DMS 273 treated with DMSO at 0.1 percent for 48 hours (cell line): ENCODE results near the gene BICD1.
A peak's percentile ranks its signal among the peaks of the same experiment; 100 is the strongest.

Experiments used
- DNase-seq: peaks from one replicate; lab custom pipeline; 2025; lab: John Stamatoyannopoulos, UW

BICD1 gene

DNA sequence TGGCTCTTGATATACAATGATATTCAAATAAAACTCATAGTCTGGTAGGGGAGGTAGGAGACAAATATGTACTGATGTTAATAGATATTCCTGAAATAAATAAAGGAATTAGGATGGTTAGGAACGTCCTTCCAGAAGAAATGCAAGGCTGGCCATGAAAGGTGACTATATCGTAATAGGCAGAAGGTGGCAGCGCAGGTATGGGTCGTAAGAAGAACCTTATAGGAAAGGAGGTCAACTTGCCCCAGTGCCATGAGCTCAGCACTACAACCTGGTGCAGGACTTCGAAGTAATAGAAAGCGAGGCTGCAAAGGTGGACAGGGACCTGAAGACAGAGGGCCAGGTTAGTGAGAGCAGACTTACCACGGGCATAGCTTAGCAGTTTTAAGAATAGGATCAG is 237.4 kb downstream of the BICD1 start:
- no peak for DNase-seq

DNA sequence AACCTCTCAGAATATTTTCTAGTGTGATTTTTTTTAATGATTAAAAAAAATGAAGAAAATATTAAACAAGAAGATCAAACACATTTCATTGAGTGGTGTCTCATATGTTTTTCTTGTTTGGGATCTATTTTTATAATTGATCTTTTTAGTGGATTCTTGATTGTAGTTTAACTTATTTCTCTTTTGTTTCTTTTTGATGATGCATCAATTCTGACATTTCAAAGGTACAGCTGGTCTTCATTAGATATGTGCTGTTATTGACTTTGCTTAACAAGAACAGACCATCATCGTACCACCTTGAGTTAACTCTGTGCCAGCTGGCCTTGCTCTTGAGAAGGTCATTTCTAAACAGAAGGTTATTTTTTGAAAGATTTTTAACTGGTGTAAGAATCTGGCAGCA is 246.9 kb downstream of the BICD1 start:
- DNase-seq, result no peak

DNA sequence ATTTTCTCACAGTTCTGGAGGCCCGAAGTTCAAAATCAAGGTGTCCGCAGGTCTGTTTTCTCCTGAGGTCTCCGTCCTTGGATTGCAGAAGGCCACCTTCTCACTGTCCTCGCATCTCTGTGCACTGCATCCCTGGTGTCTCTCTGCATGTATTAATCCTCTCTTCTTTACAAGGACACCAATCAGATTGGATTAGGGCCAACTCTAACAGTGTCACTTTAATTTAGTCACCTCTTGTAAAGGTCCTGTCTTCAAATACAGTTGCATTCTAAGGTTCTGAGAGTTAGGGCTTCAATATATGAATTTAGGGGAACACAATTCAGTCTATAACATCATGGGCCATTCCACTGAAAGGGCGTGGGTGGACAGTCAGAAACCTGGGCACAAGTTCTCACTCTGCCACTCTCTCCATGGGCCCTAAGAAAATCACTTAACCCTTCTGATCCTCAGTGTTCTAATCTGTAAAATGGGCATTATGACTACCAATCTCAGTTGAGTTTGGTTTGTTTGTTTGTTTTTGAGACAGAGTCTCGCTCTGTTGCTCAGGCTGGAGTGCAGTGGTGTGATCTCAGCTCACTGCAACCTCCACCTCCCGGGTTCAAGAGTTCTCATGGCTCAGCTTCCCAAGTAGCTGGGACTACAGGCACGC is 251.1 kb downstream of the BICD1 start:
- DNase-seq, result no peak

DNA sequence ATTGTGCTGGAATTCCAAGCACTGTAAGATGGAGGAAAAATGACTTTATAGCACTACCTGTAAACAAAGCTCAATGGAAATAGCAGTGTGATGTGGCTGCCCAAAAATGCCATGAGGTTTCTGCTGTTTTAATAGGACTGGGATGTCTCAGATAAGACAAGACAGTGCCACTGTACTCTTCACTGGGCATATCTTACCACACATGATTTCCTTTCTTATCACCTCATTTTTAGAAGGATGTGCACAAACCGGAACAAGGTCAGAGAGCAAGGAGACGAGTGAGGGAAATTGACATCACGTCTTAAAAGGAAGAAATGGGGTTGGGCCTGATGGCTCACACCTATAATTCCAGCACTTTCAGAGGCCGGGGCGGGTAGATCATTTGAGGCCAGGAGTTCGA is 254.3 kb downstream of the BICD1 start:
- DNase-seq, result no peak

DNA sequence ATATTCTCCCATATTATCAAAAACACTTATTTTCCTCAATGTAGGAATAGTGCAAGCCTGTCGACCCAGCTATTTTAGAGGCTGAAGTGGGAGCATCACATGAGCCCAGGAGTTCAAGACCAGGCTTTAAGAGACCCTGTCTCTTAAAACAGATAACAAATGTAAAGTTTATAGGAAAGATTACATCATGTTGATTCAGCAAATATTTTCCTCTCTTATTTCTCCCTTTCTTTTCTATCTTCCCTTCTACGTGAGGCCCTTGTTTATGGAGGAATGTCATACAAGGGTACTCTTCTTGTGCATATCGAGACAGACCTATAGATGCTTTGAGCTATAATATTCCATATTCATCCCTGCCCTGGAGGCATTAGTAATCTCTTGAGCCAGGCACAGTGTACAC is 256.2 kb downstream of the BICD1 start:
- DNase-seq, result no peak

DNA sequence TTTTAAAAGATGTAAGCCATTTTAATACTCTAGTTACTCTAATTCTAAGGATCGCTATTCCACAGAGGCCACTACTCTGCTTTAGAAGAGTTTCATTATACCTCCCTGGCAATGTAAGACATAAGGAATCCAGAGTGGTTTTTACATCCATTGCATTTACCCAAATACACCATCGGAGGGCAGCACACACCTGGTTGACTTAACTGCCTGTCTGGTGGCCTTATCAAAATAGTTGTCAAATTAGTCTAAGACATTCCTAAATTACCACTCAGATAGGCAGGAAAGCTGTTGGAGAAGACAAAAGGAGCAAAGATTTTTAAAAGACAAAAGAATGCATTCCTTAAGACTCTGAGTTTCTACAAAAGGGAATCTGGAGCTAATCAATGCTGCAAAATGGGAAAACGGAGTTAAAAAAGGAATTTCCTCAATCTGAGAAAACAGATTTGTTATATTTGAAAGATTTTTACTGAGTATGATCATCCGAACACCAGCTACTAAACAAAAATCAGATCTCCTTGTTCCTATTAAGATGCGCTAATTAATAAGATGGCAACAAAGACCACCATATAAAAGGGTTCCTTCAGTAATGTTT is 258.9 kb downstream of the BICD1 start:
- no peak for DNase-seq

DNA sequence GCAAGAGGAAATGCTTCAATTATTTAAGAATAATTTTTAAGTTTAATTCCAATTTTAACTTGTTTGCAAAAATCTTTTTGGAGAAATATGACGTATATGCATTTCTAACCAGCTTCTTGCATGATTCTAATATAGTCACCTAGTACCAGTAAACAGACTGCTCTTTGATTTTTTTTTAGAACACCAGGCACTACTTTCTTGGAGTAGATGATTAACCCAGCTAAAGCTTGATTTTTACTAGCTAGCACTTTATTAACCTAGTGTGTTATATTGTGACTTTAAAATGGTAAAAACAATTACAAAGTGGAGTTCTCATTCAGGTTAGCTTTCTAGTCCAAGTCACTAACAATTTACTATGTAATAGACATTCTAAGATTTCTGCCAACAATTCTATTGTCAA is 260.1 kb downstream of the BICD1 start:
- no peak for DNase-seq

DNA sequence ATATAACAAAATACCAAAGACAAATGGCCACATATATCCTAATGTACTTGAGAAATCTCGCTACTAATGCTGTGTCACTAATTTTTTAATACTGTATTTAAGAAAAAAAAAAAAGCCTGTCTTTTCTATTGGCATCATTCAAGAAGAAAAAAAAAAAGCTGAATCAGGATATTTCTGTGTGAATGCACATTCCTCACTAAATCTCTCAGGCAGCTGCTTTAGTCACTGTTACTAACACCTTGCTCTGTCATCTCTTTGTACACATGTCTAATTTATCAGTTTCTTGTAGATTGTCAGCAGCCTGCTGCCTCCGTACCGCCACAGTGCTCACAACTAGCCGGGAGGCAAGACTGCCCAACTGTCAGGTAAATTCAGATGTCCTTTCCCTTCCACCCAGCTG is 260.7 kb downstream of the BICD1 start:
- DNase-seq, result no peak

DNA sequence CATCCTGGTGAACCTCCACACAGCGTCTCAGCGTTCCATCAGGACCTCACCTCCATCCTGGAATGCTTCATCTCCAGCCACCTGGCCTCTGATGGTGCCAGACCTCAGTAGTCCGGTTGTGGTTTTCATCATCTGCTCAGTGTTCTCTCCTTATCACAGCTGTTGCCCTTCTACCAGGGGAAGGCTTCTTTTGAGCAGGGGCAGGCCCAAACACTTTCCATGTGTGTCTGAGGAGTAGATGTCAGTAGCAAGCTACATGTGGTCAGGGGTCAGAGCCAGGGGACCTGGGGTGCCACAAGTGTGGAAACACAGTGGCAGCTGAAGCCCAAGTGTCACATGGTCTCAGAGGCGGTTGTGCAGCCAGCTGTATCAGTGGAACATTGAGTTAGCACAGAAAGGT is 262.6 kb downstream of the BICD1 start:
- DNase-seq, result no peak

DNA sequence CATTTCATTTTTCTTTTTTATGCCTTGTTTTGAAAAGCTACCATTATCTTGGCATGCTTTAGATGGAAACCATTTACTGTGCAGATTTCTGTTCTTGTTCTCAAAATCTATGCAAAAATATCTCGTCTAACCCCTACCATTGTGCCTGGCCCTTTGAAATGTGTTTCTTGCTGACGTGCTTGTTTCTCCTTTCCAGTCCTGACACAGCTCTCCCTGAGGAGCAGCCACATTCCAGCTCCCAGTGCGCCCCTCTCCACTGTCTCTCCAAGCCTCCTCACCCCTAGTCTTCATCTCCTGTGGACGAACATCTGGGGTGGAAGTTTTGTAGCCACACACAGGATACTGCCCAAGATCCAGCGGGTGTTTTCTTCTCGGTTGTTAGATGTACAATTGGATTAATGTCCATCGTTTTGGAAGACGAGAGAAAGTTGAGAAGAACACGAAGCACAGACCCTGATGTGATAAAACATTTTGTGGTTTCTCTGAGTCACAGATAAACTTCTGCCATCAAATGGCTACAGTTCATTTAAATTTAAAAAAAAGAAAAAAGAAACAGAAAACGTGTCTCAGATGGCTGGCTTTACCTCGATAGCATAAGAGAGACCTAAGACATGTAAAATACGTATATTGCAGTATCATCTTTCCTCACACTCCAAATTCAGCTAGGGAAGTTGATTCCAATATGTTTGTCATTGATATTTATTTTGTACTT is 270.9 kb downstream of the BICD1 start:
- DNase-seq, result no peak

DNA sequence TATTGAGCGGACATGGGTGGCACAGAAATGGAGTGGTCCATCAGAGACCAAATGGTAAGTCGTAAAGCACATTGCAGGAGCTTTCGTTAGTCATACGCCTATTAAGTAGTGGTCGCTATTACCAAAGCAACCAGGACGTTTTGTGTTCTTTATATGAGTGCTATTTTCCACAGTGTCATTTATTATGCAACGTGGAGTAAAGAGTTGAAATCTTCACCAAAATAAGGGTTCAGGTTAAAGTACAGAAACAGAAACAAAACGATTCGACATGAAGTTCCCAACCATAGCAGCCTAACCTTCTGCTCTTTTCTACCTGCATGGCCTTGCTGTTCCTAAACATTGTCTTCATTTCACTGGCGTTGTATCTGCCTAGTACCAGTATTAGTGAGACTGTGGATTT is 272.6 kb downstream of the BICD1 start:
- DNase-seq, result no peak

DNA sequence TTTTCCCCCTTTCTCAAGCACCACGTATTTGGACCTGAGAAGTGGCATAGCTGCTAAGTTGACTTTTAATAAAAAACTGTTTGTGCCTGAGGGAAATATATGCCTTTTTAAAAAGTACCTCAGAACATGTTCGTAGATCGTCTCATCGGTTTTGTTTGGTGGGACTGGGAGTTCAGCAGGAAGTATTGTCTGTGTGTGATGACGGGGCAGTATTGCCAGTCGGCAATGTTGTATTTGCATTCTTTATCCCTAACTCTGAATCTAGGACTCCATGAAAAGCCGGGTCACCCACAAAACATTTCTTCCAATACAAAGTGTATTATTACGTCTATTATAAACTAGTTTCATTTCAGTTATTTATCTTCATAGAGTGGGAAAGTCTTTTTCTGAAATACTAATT is 273.0 kb downstream of the BICD1 start:
- no peak for DNase-seq

DNA sequence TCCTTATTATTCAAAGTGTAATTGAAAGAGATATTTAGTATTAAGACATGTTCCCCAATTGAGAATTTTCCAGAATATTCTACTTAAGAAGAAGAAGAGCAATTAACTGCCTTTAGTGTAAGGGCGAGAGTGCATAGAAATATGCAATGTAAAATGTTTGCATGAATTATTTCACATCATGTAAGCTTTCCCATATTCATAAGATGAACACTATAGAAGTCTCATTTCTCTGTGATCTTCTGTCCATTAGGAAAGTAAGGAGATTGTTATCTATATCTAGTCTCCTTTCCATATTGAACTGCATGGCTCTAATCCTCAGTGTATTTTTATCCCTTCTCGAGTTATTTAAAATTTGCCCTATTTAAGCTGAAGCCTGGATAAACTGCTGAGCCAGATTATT is 275.6 kb downstream of the BICD1 start:
- no peak for DNase-seq

DNA sequence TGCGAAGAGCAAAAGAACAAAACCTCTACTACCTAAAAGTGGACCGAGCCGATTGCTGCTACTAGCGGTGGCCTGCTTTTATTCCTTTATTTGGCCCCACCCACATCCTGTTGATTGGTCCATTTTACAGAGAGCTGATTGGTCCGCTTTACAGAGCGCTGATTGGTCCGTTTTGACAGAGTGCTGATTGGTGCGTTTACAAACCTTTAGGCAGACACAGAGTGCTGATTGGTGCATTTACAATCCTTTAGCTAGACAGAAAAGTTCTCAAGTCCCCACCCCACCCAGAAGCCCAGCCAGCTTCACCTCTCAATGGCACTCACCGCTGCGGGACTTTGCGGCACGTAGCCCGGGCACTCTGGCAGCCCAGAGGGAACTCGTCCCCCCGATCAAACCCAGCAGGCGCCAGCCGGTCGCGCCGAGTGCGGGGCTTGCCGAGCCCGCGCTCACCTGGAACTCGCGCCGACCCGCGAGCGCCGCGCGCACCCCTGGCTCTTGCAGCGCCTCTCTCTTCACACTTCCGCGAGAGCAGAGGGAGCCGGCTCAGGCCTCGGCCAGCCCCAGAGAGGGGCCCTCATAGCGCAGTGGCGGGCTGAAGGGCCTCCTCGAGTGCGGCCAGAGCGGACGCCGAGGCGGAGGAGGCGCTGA is 284.0 kb downstream of the BICD1 start:
- no peak for DNase-seq

DNA sequence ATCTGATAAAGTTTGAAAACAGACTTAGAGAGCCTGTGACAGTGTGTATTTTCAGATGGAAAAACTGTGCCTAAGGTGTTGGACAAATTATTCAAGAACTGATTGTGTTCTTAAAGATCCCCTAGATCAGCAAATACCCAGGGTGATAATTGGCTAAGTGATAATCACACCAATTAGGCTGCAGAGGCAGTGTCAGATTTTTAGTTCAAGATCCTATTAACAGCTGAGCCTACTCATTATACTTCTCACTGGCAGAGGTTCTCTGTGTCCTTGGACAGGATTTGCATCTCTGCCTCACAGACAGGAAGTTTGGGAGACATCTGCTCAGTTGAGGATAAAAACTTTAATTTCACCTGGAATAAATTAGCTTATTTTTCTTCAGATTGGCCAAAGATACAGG is 288.4 kb downstream of the BICD1 start:
- DNase-seq, result no peak

DNA sequence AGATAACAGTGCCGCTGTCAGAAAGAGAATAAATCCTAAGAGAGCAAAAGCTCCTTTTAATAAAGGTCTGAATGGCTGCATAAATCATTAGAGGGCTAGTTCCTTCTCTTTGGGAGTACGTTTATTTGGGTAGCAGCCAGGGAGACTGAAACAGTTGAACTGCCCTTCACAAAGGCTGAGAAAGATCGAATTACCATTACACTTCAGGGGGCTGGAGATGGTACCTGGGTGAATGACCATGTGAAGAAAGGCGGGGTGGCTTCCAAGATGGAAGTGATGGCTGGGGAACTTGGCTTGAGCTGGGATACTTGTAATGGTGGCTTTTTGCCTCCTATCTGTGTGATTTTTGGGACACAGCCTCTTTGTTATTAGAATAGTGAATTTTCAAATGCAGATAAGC is 291.0 kb downstream of the BICD1 start:
- no peak for DNase-seq

DNA sequence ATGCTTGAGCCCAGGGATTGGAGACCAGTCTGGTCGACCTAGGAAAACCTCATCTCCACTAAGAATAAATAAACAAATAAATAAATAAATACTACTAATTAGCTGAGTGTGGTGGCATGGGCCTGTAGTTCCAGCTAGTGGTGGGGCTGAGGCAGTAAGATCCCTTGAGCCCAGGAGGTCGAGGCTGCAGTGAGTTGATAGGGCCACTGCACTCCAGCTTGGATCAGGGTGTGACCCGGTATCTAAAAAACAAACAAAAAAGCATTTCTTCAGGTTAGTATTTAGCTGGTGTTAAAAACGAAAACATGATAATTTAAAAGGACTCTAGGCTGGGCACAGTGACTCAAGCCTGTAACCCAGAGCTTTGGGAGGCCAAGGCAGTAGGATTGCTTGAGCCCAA is 291.5 kb downstream of the BICD1 start:
- DNase-seq, result no peak

DNA sequence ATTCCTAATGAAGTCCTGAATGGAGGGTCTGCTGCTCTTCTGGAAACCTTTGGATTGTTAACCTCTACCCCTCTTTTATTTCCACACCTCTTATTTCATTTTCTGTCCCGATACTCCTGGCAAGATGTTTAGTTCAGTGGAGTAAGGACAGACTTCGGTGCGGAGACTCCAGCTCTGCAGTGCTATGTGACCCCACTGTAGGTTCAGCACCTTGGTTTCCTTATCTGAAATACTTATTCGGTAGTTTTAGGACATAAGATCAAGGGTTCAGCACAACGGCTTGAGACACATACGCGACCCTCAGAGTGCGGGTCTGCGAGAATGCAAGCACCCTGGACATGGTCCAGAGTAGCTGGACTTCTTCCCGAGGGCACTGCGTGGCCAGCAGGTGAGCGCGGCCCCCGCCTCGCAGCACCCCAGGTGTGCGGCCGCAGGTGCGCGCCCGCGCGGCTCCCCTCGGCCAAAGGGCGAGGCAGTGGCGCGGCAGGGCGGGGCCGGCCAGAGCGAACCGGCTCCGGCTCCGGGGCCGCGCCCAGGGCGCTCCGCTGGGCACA is 292.2 kb downstream of the BICD1 start:
- no peak for DNase-seq

DNA sequence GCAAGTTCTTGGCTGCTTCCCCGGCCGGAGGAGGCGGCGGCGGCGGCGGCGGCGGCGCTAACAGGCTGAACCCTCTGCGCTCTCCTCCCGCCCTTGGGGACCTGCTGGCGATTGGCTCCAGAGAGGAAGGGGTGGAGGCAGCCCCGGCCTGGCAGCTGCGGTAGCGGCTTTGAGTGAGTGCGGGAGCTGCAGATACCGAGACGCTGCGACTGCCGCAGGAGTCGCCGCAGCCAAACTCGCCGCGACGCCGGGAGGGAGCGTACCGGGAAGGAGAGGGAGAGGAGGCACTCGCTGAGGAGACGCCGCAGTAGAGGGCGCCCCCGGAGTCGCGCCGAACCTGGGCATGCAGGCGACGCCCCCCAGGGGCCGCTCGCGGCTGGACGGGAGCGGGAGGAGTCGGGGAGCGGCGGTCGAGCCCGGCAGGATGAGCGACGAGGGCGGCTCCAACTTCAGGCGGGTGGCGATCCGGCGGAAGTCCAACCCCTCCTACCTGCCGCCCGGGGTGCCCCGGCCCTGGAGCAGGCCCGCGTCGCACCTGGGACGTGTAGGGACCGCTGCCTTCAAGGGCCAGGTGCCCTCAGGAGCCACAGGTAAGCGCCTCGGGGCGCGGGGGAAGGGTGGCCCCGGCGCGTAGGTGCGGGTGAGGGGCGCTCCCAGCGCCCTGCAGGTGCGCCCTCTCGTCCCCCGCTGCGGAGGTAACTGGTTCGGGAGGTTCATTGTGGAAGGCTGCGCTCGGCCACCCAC is 292.9 kb downstream of the BICD1 start, which contains the start of gene FGD4:
Gene FGD4, plus strand, starts transcription at position 189 of the 744 bp plus-strand sequence.
- peak; percentile 65 for DNase-seq

DNA sequence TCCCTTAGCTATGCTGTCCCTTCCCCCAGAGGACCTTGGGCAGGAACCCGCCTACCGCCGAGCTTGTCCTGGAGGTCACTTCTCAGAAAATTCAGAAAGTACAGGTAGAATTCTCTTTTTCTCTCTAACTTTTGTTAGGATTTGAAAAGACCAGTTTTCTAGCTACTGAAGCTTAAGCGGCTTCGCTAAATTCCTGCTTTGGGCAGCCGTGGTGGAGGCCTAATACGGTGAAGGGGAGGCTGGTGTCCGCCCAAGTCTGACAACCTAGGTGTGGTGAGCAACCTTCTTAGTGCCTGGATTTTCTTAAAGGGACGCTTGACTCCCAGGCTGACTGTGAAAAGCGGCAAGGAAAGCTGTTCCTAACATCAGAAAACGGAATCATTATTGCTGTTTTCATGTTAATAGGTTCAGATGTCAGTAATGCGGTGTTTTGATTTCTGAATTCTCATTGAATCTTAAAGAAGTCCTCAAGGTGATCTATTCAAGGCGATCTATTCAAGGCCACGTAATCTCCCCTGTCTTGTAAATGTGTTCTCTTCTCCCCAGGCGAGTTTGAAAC is 293.5 kb downstream of the BICD1 start:
- DNase-seq, result no peak

DNA sequence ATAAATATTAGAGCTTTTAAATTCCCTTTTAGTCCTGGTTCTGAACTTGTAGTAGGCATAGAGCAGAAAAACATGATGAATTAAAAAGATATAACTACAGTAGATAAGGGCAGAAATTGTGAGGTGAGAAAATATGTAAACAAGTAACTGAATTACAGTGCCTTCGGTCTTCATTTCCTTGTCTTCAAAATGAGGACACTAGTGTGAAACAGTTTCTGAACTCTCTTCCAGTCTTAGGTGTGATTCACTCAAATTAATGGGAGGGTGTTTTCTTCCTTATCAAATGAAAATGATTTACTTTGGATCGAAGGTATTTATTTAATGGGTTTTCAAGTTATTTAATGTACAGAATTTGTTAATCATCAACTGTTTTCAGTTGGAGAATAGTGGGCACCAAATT is 294.2 kb downstream of the BICD1 start:
- DNase-seq, result no peak

DNA sequence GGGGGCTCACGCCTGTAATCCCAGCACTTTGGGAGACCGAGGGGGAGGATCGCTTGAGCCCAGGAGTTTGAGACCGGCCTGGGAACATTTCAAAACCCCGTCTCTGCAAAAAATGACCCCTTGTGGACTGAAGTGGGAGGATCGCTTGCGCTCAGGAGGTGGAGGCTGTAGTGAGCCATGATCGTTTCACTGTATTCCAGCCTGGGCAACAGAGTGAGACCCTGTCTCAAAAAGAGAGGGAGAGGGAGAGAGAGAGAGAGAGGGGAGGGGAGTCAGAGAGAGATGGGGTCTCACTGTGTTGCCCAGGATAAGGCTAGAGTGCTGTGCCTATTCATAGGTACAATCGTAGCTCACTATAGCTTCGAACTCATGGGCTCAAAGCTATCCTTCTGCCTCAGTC is 295.5 kb downstream of the BICD1 start:
- no peak for DNase-seq
